Measurements from ENCODE around the gene KLHL2. TPM values are rescaled to one million over a fixed set of nuclear protein-coding genes. Genes with fewer than 3 reads are reported as not detected.

The KLHL2 gene
- total RNA-seq, 2 donors from 2014 or later: 11.6 to 16.0 TPM

- Histone ChIP-seq H3K36me3 (ENCODE audit: control insufficient read depth, insufficient read depth, low read length) (peaks cover 26% of the 10 kb centered on the region), H3K4me1 (ENCODE audit: control insufficient read depth, insufficient read depth, low read length) (no peaks in the 10 kb centered on the region), H3K9me3 (ENCODE audit: control insufficient read depth, low read length) (no peaks in the 10 kb centered on the region), H3K9ac (ENCODE audit: extremely low read depth, low read length, poor library complexity, severe bottlenecking) (no peak overlapping the region), H3K27me3 (ENCODE audit: control insufficient read depth, insufficient read depth, low read length, poor library complexity, severe bottlenecking) (no peaks in the 10 kb centered on the region), H3K27ac (ENCODE audit: low read depth, low read length) (no peak overlapping the region), H3K4me3 (ENCODE audit: low read length) (no peak overlapping the region)
- Mint-ChIP-seq H3K27ac (no peak overlapping the region), H3K4me1 (no peaks in the 10 kb centered on the region), H3K36me3 (ENCODE audit: low read depth) (peaks cover 6% of the 10 kb centered on the region), H3K9me3 (no peaks in the 10 kb centered on the region), H3K4me3 (no peak overlapping the region), H3K27me3 (ENCODE audit: insufficient read depth) (no peaks in the 10 kb centered on the region)
- 88% methylated on average over 1 of the region's 1 CpG; no CpG with 5 or more reads in 1 of the 2 experiments for WGBS, 2 experiments (ENCODE audit: insufficient coverage in 1 of 2, insufficient read length in 1 of 2)
- TF ChIP-seq CTCF (conservative IDR thresholded peaks at IDR 0.05): no peak
- no peak for DNase-seq
Observed at GRCh38 chr4:165301833-165302232, 94.5 kb downstream of the KLHL2 start.

- 88% methylated on average over 1 of the region's 1 CpG; no CpG with 5 or more reads in 1 of the 2 experiments for WGBS, 2 experiments (ENCODE audit: insufficient coverage in 1 of 2, insufficient read length in 1 of 2)
- H3K27ac ChIP-seq (ENCODE audit: low read depth, low read length): no peak overlapping the region
- no peak overlapping the region for H3K4me3 Mint-ChIP-seq
- no peaks in the 10 kb centered on the region for H3K9me3 ChIP-seq (ENCODE audit: control insufficient read depth, low read length)
- H3K4me1 Mint-ChIP-seq: no peaks in the 10 kb centered on the region
- H3K4me3 ChIP-seq (ENCODE audit: low read length): no peak overlapping the region
- no peaks in the 10 kb centered on the region for H3K27me3 Mint-ChIP-seq (ENCODE audit: insufficient read depth)
- no peak for TF ChIP-seq CTCF (conservative IDR thresholded peaks at IDR 0.05)
- no peak overlapping the region for H3K27ac Mint-ChIP-seq
- no peaks in the 10 kb centered on the region for H3K9me3 Mint-ChIP-seq
- H3K36me3 ChIP-seq (ENCODE audit: control insufficient read depth, insufficient read depth, low read length): peaks cover 20% of the 10 kb centered on the region
- H3K4me1 ChIP-seq (ENCODE audit: control insufficient read depth, insufficient read depth, low read length): no peaks in the 10 kb centered on the region
- H3K9ac ChIP-seq (ENCODE audit: extremely low read depth, low read length, poor library complexity, severe bottlenecking): no peak overlapping the region
- DNase-seq: no peak
- peaks cover 6% of the 10 kb centered on the region for H3K36me3 Mint-ChIP-seq (ENCODE audit: low read depth)
- no peaks in the 10 kb centered on the region for H3K27me3 ChIP-seq (ENCODE audit: control insufficient read depth, insufficient read depth, low read length, poor library complexity, severe bottlenecking)
Observed at GRCh38 chr4:165302658-165303057, 95.3 kb downstream of the KLHL2 start.

GRCh38 chr4:165308166-165308565, 100.8 kb downstream of the KLHL2 start:
- Histone ChIP-seq H3K27me3 (ENCODE audit: control insufficient read depth, insufficient read depth, low read length, poor library complexity, severe bottlenecking) (no peaks in the 10 kb centered on the region), H3K9me3 (ENCODE audit: control insufficient read depth, low read length) (no peaks in the 10 kb centered on the region), H3K4me1 (ENCODE audit: control insufficient read depth, insufficient read depth, low read length) (no peaks in the 10 kb centered on the region), H3K27ac (ENCODE audit: low read depth, low read length) (no peak overlapping the region), H3K9ac (ENCODE audit: extremely low read depth, low read length, poor library complexity, severe bottlenecking) (no peak overlapping the region), H3K4me3 (ENCODE audit: low read length) (no peak overlapping the region), H3K36me3 (ENCODE audit: control insufficient read depth, insufficient read depth, low read length) (peaks cover 4% of the 10 kb centered on the region)
- Mint-ChIP-seq H3K27ac (no peak overlapping the region), H3K36me3 (ENCODE audit: low read depth) (peaks cover 6% of the 10 kb centered on the region), H3K27me3 (ENCODE audit: insufficient read depth) (no peaks in the 10 kb centered on the region), H3K4me1 (no peaks in the 10 kb centered on the region), H3K9me3 (no peaks in the 10 kb centered on the region), H3K4me3 (no peak overlapping the region)
- TF ChIP-seq CTCF (conservative IDR thresholded peaks at IDR 0.05): no peak
- DNase-seq: no peak
- WGBS, 2 experiments (ENCODE audit: insufficient coverage in 1 of 2, insufficient read length in 1 of 2): 100% methylated on average over 1 of the region's 1 CpG; no CpG with 5 or more reads in 1 of the 2 experiments
